ENCODE measurements around the gene LRRC3. TPM values are rescaled to one million over a fixed set of nuclear protein-coding genes. Genes with fewer than 3 reads are reported as not detected.
A peak's percentile ranks its signal among the peaks of the same experiment; 100 is the strongest.
"Not testable (repeated sequence)": the region's sequence is repeated elsewhere in the genome, so short reads cannot be mapped to it uniquely, and the experiment has no call there.

LRRC3 gene
- total RNA-seq, 1 experiment from 2014 or later = not detected

DNA sequence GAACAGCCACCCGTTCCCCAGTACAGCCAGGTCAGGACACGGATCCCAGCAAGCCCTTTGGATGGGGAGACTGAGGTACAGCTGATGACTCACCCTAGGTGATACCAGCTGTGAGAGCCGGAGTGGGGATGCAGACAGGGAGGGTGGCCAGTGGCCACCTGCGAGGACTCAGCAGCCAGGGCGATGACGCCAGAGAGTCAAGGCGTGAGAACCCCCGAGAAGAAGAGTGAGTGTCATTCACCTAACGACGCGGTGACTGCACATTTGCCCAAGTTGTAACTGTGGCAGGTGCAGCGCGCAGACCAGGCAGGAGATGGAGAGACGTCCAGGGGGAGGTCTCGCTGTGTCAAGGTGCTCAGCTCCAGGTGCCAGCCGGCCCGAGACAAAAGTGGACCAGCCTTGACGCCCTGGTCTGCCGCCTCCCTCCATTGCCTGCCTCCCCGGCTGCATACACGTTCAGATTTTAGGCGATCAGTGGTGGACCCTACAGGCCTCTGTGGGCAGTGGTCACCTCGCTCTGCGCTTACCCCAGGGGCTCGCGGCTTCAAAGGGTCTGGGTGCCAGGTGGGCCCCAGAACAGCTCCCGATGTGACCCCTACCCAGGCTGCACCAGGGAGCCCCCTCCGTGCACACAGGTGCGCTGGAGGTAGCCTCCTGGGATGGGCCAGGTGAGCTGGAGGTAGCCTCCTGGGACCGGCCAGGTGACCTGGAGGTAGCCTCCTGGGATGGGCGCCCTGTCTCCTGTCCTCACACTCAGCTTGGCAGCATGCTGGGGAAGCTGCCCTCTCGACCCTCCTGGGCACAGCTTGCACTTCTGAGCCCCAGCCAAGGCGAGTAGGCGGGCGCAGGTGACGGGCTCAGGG, 11.9 kb downstream of the LRRC3 start:
- H3K27ac ChIP-seq = no peak overlapping the region
- H3K4me3 ChIP-seq = no peak overlapping the region
- H3K27me3 ChIP-seq = no peaks in the 10 kb centered on the region
- no peaks in the 10 kb centered on the region for H3K9me3 ChIP-seq (replicated peaks)
- no peak for DNase-seq
- no peaks in the 10 kb centered on the region for H3K36me3 ChIP-seq
- 0 out of 2 replicates have a peak, but pooled peaks cover 2% of the 10 kb centered on the region for H3K4me1 ChIP-seq

DNA sequence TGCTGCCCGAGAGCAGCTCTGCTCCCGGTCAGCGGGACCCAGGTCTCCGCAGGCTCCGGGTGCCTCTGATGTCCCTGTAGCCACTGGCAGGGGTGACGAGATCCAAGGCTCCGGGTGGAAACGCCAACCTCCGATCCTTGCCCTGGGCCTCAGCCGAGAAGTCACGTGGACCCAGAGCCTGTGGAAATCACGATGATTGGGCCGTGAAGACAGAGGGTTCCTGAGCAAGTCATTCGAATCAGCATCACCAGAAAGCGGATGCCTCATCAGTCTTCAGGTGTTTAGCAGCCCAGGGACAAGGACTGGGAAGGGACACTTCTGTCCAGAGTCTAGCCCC, 12.5 kb downstream of the LRRC3 start:
- Histone ChIP-seq H3K36me3 (no peaks in the 10 kb centered on the region), H3K4me1 (no peaks in the 10 kb centered on the region), H3K9me3 (replicated peaks) (no peaks in the 10 kb centered on the region), H3K4me3 (no peak overlapping the region), H3K27ac (no peak overlapping the region), H3K27me3 (no peaks in the 10 kb centered on the region)
- DNase-seq = no peak

DNA sequence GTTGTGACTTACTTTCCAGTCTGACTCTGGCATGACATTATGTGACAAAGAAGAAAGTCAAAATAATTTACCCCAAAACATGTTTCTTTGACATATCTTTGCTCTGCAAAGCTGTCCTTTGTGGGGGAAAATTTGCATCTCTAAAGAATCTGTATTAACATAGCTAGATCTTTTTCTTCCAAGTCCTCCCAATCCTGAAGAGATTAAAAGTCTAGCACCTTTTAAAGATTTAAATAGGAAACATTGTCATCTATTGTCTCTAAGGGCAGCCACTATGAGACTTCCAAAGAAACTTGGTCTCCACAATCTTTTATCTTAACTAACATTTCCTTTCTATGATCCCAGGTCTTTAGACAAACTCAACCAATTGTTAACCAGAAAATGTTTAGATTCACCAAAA, 16.0 kb downstream of the LRRC3 start:
- DNase-seq = no peak
- H3K36me3 ChIP-seq = no peaks in the 10 kb centered on the region
- no peak overlapping the region for H3K27ac ChIP-seq
- H3K27me3 ChIP-seq = no peaks in the 10 kb centered on the region
- H3K9me3 ChIP-seq (replicated peaks) = no peaks in the 10 kb centered on the region
- H3K4me3 ChIP-seq = no peak overlapping the region
- H3K4me1 ChIP-seq = no peaks in the 10 kb centered on the region

DNA sequence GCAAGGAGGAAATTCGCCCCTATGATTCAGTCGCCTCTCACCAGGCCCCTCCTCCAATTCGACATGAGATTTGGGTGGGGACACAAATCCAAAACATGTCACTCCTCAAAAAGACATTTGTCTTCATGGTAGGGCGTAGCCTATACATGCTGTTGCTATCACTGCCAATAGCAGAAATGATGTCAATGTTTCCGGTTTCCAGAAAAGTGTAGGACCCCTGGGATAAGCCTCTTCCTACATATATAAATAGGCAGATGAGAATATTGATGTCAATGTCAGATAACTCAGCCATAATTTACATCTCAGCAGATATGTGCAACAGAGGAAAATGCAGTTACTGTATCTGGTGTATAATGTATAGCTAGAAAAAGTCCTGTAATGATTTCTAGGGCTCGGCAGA, 16.7 kb downstream of the LRRC3 start:
- H3K9me3 ChIP-seq (replicated peaks) = no peaks in the 10 kb centered on the region
- no peak overlapping the region for H3K27ac ChIP-seq
- H3K4me1 ChIP-seq = no peaks in the 10 kb centered on the region
- DNase-seq = no peak
- H3K36me3 ChIP-seq = no peaks in the 10 kb centered on the region
- no peak overlapping the region for H3K4me3 ChIP-seq
- H3K27me3 ChIP-seq = no peaks in the 10 kb centered on the region

DNA sequence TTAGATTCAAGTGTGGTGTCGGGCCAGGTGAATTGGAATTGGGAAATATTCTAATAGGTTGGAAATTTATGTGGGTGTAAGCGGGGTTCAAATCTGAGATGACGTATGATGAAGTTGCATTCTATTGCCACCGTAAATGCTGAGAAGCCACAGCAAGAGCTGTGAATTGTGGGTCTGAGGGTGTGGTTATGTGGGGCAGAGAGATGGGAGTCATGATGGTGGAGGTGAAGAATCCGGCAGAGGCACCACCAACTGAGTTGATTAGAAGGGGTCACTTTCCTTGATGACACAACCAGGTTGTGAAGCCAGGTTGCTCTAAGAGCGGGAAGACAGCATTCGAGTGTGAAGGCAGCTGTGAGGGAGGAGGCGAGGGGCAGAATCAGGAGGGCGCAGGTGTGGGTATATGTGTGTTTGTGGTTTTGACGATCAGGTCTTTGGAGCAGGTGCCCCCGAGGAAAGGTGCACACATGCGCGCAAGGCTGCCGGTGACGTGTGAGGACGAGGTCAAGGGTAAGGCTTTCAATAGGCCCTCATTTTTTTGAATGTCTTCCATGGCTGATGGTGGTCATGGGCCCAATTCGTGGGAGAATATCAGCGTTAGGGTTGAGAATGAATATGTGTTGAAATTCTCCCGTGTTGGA, 18.7 kb downstream of the LRRC3 start:
- no peaks in the 10 kb centered on the region for H3K4me1 ChIP-seq
- H3K27ac ChIP-seq = no peak overlapping the region
- no peaks in the 10 kb centered on the region for H3K36me3 ChIP-seq
- H3K4me3 ChIP-seq = no peak overlapping the region
- no peak for DNase-seq
- no peaks in the 10 kb centered on the region for H3K27me3 ChIP-seq
- H3K9me3 ChIP-seq (replicated peaks) = no peaks in the 10 kb centered on the region

DNA sequence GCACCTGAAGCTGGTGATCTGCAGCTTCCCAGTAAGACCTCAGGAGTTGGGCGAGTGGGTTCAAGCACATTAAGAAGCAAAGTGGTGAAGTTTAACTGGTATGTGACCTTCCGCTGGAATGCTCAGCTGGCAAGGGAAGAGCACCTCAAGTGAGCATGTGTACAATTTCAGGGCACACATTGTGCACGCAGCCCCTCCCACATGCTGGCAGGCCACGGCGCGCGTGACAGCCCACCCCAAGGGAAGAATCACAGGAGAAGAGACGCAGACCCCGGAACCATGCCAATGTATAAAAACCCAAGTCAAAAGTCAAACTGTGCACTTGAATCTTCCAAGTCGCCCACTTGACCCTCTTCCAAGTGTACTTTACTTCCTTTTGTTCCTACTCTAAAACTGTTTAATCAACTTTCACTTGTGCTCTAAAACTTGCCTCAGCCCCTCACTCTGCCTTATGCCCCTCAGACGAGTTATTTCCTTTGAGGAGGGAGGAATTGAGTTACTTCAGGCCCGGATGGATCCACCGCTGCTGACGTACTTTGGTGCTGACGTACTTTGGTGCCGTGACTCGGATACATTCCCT, 20.0 kb downstream of the LRRC3 start:
- no peaks in the 10 kb centered on the region for H3K9me3 ChIP-seq (replicated peaks)
- H3K4me1 ChIP-seq = no peaks in the 10 kb centered on the region
- no peak for DNase-seq
- no peak overlapping the region for H3K27ac ChIP-seq
- no peaks in the 10 kb centered on the region for H3K36me3 ChIP-seq
- H3K27me3 ChIP-seq = no peaks in the 10 kb centered on the region
- H3K4me3 ChIP-seq = no peak overlapping the region

DNA sequence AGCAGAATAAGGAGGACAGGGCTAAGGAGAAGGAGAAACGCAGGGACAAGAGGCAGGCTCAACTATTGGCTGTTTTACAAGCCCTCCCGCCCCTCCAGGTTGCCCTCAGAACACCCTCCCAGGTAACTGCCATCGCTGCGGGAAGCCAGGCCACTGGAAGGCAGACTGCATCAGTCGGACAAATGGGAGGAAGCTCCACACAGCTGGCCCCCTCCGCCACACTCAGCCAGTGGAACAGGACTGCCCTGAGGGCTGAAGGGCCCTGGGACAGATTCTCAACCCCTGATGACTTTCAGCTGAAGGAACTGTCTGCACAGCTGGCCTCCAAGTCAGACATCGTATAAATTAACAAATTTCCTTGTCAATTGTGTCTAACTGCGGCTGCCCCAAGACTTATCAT, 21.8 kb downstream of the LRRC3 start:
- Histone ChIP-seq H3K4me3 (no peak overlapping the region), H3K27me3 (no peaks in the 10 kb centered on the region), H3K9me3 (replicated peaks) (no peaks in the 10 kb centered on the region), H3K36me3 (no peaks in the 10 kb centered on the region), H3K27ac (no peak overlapping the region), H3K4me1 (no peaks in the 10 kb centered on the region)
- DNase-seq = peak in 1 of 2 experiments; percentile 14

DNA sequence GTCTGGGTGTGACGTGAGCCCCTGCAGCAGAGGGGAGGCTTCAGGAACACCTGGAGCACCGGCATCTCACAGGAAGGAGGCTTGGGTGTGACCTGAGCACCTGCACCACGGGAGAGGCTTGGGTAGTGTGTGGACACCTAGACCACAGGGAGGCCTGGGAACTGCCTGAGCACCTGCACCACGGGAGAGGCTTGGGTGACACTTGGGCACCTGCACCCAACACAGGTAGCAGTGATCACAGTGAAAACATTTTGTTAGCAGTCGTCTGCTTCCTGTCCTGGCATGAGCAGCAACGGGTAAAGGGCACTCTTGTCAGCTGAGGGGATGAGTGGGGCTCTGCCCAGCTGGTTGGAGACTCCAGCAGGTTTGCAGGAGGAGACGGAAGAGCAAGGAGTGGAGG, 22.4 kb downstream of the LRRC3 start:
- Histone ChIP-seq H3K4me1 (no peaks in the 10 kb centered on the region), H3K27me3 (no peaks in the 10 kb centered on the region), H3K36me3 (no peaks in the 10 kb centered on the region), H3K9me3 (replicated peaks) (no peaks in the 10 kb centered on the region), H3K4me3 (no peak overlapping the region), H3K27ac (no peak overlapping the region)
- no peak for DNase-seq

DNA sequence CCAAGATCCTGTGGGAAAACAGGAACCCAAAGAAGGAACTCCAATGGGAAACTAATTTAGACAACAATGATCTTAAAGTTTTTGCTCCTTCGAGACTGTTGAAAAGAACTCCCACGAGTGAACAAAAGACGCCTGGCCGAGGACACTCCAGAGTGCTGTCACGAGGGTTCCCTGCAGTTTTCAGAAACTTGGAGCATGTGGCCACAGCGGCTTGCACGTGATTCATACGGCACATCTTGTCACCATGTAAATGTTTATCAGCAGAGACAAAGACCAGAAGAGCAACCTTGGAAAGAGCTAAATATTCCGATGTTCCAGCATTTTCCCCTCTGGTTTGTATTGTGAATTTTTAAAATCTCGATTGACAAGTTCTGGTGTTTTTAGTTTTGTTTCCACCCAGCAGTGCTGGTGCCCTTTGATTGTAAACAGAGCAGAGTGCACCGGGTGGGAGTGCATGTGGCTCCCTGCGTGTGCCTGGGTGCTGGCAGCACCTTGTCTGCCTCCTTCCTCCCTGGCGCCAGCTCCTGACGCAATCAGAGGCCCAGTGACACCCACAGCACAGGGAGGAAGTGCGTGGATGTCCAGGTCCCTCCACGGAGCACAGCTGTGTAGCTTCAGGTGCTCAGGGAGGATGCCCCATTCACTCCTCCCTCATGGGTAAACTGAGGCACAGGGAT, 23.0 kb downstream of the LRRC3 start:
- Histone ChIP-seq H3K4me1 (no peaks in the 10 kb centered on the region), H3K27me3 (no peaks in the 10 kb centered on the region), H3K36me3 (no peaks in the 10 kb centered on the region), H3K9me3 (replicated peaks) (no peaks in the 10 kb centered on the region), H3K4me3 (no peak overlapping the region), H3K27ac (no peak overlapping the region)
- DNase-seq = no peak

DNA sequence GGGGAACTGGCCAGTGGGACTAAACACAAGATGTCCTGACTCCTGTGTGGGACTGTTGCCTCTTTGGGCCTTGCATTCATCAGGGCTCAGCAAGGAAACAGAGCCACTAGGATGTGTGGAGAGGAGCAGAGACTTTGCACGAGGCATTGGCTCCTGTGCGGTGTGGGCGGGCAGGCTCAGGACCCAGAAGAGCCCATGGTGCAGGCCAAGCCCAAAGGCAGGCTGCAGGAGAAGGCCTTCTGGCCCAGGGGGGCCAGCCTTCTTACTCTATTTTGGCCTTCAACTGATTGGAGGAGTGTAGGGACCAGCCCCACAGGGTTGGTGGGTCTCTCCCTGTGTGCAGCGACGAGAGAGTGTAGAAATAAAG, 23.5 kb downstream of the LRRC3 start:
- no peaks in the 10 kb centered on the region for H3K4me1 ChIP-seq
- no peak for DNase-seq
- no peak overlapping the region for H3K4me3 ChIP-seq
- H3K27me3 ChIP-seq = no peaks in the 10 kb centered on the region
- no peaks in the 10 kb centered on the region for H3K9me3 ChIP-seq (replicated peaks)
- no peaks in the 10 kb centered on the region for H3K36me3 ChIP-seq
- H3K27ac ChIP-seq = no peak overlapping the region

DNA sequence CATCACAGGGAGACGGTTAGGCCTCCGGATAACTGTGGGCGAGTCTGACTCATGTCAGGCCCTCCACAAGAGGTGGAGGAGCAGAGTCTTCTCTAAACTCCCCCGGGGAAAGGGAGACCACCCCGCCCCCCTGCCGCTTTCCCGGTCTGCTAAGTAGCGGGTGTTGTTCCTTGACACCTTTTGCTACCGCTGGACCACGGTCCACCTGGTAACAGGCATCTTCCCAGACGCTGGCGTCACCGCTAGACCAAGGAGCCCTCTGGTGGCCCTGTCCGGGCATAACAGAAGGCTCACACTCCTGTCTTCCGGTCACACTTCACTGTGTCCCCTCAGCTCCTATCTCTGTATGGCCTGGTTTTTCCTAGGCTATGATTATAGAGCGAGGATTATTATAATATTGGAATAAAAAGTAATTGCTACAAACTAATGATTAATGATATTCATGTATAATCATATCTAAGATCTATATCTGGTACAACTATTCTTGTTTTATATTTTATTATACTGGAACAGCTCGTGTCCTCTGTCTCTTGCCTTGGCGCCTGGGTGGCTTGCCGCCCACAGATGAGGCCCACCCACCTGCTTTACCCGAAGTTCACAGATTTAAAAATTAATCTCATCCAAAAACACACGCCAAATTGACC, 24.4 kb downstream of the LRRC3 start:
- H3K27ac ChIP-seq; H3K9me3 ChIP-seq (replicated peaks); H3K4me3 ChIP-seq; H3K36me3 ChIP-seq; H3K4me1 ChIP-seq; H3K27me3 ChIP-seq: not testable (repeated sequence)
- peak; percentile 35 to 37 for DNase-seq

DNA sequence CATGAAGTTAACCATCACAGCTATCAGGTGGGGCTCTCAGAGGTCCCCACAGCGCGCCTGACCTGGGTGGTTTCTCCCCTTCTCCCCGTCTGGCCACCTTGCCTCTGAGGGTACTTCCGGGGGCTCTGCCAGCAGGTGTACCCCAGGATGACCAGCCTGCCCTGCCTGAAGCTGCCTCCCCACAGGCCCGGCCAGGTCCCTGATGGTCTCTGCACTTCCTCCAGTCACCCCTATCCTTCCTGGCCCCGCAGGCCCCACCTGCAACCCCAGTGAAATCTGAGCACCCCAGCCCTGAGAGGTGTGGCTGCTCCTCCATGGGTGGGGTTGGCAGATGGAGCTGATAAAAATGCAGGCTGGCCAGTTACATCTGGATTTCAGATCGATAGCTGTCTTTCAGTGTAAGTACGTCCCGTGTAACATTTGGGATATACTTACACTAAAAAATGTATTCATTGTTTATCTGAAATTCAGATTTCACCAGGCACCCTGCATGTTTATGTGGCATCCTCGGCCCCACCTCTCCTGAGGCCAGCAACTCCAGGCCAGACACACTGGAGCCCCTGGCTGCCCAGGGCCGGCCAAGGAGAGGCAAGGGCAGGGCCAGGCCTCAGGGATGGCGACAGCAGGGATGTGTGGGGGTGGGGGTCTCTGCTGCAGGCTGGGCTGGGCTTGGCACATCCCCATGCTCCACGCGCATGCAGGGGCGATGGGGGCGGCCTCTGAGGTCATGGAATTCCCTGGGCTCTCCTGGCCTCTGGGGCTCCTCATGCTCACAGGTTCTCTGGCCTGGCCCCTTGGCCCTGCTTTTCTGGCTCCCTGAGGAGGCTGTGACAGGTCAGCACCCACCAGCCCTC, 25.1 kb downstream of the LRRC3 start:
- H3K36me3 ChIP-seq = no peaks in the 10 kb centered on the region
- H3K27me3 ChIP-seq = no peaks in the 10 kb centered on the region
- no peak overlapping the region for H3K27ac ChIP-seq
- no peaks in the 10 kb centered on the region for H3K9me3 ChIP-seq (replicated peaks)
- H3K4me1 ChIP-seq = no peaks in the 10 kb centered on the region
- no peak overlapping the region for H3K4me3 ChIP-seq
- DNase-seq = no peak

DNA sequence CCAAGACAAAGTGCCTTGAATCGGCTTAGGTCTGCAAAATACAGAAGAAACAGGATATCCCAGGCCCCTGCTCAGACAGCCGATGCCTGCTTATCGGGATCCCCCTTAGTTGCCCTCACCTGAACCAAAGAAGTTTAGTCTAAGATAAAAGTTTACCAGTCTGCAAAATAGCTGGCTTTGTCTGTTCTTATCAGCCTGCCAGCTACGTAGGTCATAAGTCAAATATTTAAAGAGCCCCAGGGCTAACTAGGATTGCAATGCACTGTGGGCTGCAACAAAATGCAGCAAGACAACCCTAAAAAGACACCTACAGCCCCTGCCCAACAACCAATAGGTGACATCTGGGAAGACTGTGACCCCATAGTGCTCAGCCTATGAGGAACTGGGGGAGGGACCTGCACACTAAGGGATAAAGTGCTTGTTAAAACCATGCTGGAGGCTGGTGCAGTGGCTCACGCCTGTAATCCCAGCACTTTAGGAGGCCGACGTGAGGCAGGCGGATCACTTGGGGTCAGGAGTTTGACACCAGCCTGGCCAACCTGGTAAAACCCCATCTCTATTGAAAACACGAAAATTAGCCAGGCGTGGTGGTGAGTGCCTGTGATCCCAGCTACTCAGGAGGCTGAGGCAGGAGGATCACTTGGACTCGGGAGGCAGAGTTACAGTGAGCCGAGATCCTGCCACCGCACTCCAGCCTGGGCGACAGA, 27.4 kb downstream of the LRRC3 start:
- no peak for DNase-seq
- no peaks in the 10 kb centered on the region for H3K36me3 ChIP-seq
- no peak overlapping the region for H3K4me3 ChIP-seq
- no peak overlapping the region for H3K27ac ChIP-seq
- H3K4me1 ChIP-seq = no peaks in the 10 kb centered on the region
- no peaks in the 10 kb centered on the region for H3K27me3 ChIP-seq
- no peaks in the 10 kb centered on the region for H3K9me3 ChIP-seq (replicated peaks)
